OCI-LY7 (cell line): ENCODE data around the gene SENP6. TPM values are rescaled to one million over a fixed set of nuclear protein-coding genes. Genes with fewer than 3 reads are reported as not detected.
"Not testable (repeated sequence)": the region's sequence is repeated elsewhere in the genome, so short reads cannot be mapped to it uniquely, and the experiment has no call there.

Experiments
- BruUV-seq: library from RNA; stranded (reverse); fragments of 400-500 nt; replicated peaks from 2 replicates; lab custom pipeline; 2021; lab: Mats Ljungman, UMichigan
- CTCF ChIA-PET: fragments of 300-600 bp; sonication (Branson Sonifier 250); formaldehyde crosslinking; loops from one replicate; lab custom pipeline; 2022; ENCODE audit warnings: antibody characterized with exemption; ENCODE audit not compliant: unreplicated experiment; lab: Charles Lee
- POLR2A ChIA-PET: fragments of 300-600 bp; sonication (Branson Sonifier 250); formaldehyde crosslinking; loops from one replicate; lab custom pipeline; 2022; ENCODE audit warnings: antibody characterized with exemption; lab: Charles Lee
- DNase-seq: peaks from one replicate; pipeline ENCODE4 v3.0.0-alpha.2; 2015; ENCODE audit warnings: low spot score
- H2AFZ ChIP-seq: fragments of 200-600 bp; sonication (generic), shearing (Covaris generic); 2 replicates; pipeline ENCODE4 v1.6.1; 2014; ENCODE audit warnings: mild to moderate bottlenecking, antibody characterized with exemption, low read length, moderate library complexity
- H3K27ac ChIP-seq: fragments of 200-600 bp; sonication (generic); 2 replicates; pipeline ENCODE4 v1.5.1; 2014; ENCODE audit warnings: mixed run types, low read depth, mild to moderate bottlenecking, moderate library complexity, low read length, inconsistent platforms; ENCODE audit not compliant: poor library complexity, severe bottlenecking
- H3K36me3 ChIP-seq: fragments of 200-600 bp; sonication (generic); 2 replicates; pipeline ENCODE4 v1.6.1; 2014; ENCODE audit warnings: mild to moderate bottlenecking, antibody characterized with exemption, low read length, moderate library complexity, mixed read lengths; ENCODE audit not compliant: insufficient read depth
- H3K4me1 ChIP-seq: fragments of 200-600 bp; sonication (generic); 2 replicates; pipeline ENCODE4 v1.5.1; 2014; ENCODE audit warnings: mild to moderate bottlenecking, low read length; ENCODE audit not compliant: insufficient read depth, poor library complexity, severe bottlenecking
- H3K4me2 ChIP-seq: fragments of 200-600 bp; sonication (generic); 2 replicates; pipeline ENCODE4 v1.6.1; 2014; ENCODE audit warnings: mild to moderate bottlenecking, low read length
- H3K4me3 ChIP-seq: fragments of 200-600 bp; sonication (generic); 2 replicates; pipeline ENCODE4 v1.5.1; 2014; ENCODE audit warnings: mild to moderate bottlenecking, low read depth, low read length; ENCODE audit not compliant: poor library complexity, severe bottlenecking
- H3K79me2 ChIP-seq: fragments of 200-600 bp; sonication (generic); 2 replicates; pipeline ENCODE4 v1.6.1; 2016; ENCODE audit warnings: low read depth, mild to moderate bottlenecking, low read length, moderate library complexity, mixed read lengths; ENCODE audit not compliant: insufficient read depth
- H3K9me2 ChIP-seq: fragments of 200-600 bp; sonication (generic); 2 replicates; pipeline ENCODE4 v1.6.1; 2016; ENCODE audit warnings: mild to moderate bottlenecking, low read length, mixed read lengths; ENCODE audit not compliant: insufficient read depth
- H3K9me3 ChIP-seq: fragments of 200-600 bp; sonication (generic); 2 replicates; pipeline ENCODE4 v1.6.1; 2014; ENCODE audit warnings: mild to moderate bottlenecking, mixed run types, low read length, mixed read lengths
- H4K20me1 ChIP-seq: fragments of 200-600 bp; sonication (generic); 2 replicates; pipeline ENCODE4 v1.6.1; 2014; ENCODE audit warnings: mild to moderate bottlenecking, antibody characterized with exemption, low read length, moderate library complexity, mixed read lengths; ENCODE audit not compliant: insufficient read depth
- EZH2phosphoT487 ChIP-seq: fragments of 200-600 bp; sonication (generic); IDR thresholded peaks from 2 replicates; pipeline ENCODE4 v1.6.1; 2018; ENCODE audit warnings: low read depth, borderline replicate concordance, mild to moderate bottlenecking, mixed run types, antibody characterized with exemption, low read length, moderate library complexity, mixed read lengths
- intact Hi-C: fragments of 100-400 bp; cut with micrococcal nuclease; formaldehyde crosslinking; loops from one replicate; pipeline ENCODE4 v1.10.0; 2022; ENCODE audit not compliant: unreplicated experiment
- total RNA-seq, 2 experiments: library from RNA; depleted of rRNA in 1 of 2; stranded (reverse); fragments of >200 nt in 1 of 2; shearing (Covaris generic) in 1 of 2; gene quantifications; 2 replicates each; pipeline ENCODE4 v1.2.3, GENCODE V29; 2014 to 2022
- TF ChIP-seq, protein P1 (sequence below): fragments of 200-600 bp; sonication (generic); conservative IDR thresholded peaks from 2 replicates; pipeline ENCODE4 v1.5.1; 2014; ENCODE audit warnings: mild to moderate bottlenecking, antibody characterized with exemption, low read length, moderate library complexity, mixed read lengths

Gene SENP6
- total RNA-seq, 2 experiments from 2014 or later = 61.1 to 85.4 TPM

DNA sequence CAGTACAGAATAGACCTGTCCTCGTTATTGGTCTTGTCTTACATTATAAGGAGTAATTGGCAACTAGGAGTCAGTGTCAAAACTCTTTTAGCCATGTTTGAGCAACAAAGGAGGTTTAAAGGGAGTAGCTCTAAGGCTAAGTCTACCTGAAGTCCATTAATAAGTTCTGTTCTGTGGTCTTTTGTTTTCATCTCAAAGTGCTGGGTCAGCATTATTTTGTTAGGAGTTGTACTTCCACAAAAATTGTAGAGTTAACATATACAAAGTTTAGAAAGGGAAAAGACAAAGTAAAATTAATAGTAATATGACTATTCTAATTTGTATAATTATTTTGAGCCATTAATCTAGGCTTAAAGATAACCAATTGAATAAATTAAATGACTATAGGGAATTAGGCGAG is 12.7 kb upstream of the SENP6 start:
- Histone ChIP-seq H3K4me3 (no peak overlapping the region), H2AFZ (no peak overlapping the region), H3K9me3 (no peaks in the 10 kb centered on the region), H3K9me2 (no peaks in the 10 kb centered on the region), H3K4me2 (no peak overlapping the region), H3K4me1 (no peaks in the 10 kb centered on the region), H3K79me2 (no peaks in the 10 kb centered on the region), H4K20me1 (no peaks in the 10 kb centered on the region), H3K36me3 (no peaks in the 10 kb centered on the region), H3K27ac (no peak overlapping the region)
- intact Hi-C loops = no loop called here
- TF ChIP-seq, protein P1, sequence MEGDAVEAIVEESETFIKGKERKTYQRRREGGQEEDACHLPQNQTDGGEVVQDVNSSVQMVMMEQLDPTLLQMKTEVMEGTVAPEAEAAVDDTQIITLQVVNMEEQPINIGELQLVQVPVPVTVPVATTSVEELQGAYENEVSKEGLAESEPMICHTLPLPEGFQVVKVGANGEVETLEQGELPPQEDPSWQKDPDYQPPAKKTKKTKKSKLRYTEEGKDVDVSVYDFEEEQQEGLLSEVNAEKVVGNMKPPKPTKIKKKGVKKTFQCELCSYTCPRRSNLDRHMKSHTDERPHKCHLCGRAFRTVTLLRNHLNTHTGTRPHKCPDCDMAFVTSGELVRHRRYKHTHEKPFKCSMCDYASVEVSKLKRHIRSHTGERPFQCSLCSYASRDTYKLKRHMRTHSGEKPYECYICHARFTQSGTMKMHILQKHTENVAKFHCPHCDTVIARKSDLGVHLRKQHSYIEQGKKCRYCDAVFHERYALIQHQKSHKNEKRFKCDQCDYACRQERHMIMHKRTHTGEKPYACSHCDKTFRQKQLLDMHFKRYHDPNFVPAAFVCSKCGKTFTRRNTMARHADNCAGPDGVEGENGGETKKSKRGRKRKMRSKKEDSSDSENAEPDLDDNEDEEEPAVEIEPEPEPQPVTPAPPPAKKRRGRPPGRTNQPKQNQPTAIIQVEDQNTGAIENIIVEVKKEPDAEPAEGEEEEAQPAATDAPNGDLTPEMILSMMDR = no peak
- no peak for TF ChIP-seq EZH2phosphoT487
- DNase-seq = no peak
- BruUV-seq = no TSS peak
- ChIA-PET CTCF (no interaction called here), POLR2A (no interaction called here)

DNA sequence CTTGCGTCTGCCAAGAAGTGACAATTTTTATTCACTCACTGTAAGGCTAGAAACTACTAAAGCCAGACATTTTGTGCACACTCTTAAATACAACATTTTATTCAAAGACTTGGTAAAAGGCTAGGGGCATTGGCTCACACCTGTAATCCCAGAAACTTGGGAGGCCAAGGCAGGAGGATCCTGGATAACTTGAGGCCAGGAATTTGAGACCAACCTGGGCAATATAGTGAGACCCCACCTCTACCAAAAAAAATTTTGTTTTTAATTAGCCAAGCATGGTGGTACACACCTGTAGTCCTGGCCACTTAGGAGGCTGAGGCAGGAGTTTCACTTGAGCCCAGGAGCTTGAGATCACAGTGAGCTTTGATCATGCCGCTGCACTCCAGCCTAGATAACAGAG is 11.3 kb upstream of the SENP6 start:
- H3K4me3 ChIP-seq = no peak overlapping the region
- H3K9me3 ChIP-seq = no peaks in the 10 kb centered on the region
- no peak overlapping the region for H2AFZ ChIP-seq
- H3K4me1 ChIP-seq = no peaks in the 10 kb centered on the region
- no peak for TF ChIP-seq EZH2phosphoT487
- TF ChIP-seq, protein P1 = no peak
- no TSS peak for BruUV-seq
- intact Hi-C loops = no loop called here
- no peak for DNase-seq
- no peak overlapping the region for H3K4me2 ChIP-seq
- H3K79me2 ChIP-seq = no peaks in the 10 kb centered on the region
- no peak overlapping the region for H3K27ac ChIP-seq
- no peaks in the 10 kb centered on the region for H4K20me1 ChIP-seq
- ChIA-PET POLR2A (no interaction called here), CTCF (no interaction called here)
- no peaks in the 10 kb centered on the region for H3K9me2 ChIP-seq
- no peaks in the 10 kb centered on the region for H3K36me3 ChIP-seq

DNA sequence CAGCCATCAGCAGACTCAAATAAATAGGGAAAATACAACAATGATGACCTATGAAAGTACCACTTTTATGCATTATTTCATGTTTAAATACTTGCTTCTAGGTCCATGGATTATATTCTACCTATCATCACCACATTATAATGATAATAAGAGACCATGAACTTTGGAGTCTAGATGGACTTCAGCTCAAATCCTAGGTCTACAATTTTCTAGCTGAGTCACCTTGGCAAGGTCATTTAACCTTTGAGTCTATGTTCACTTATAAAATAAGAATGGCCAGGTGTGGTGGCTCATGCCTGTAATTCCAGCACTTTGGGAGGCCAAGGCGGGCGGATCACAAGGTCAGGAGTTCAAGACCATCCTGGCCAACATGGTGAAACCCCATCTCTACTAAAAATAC is 5.3 kb upstream of the SENP6 start:
- ChIA-PET POLR2A (interaction anchor here (0.6 kb wide), 1 partner anchor 24 kb away, joined by 3 read pairs; no protein-coding TSS in a partner anchor), CTCF (interaction anchor here (0.6 kb wide), 1 partner anchor 87 kb away, joined by 3 read pairs; no protein-coding TSS in a partner anchor)
- H3K4me3 ChIP-seq, H3K4me2 ChIP-seq, intact Hi-C loops, H3K27ac ChIP-seq, H3K36me3 ChIP-seq, H4K20me1 ChIP-seq, H2AFZ ChIP-seq, H3K9me3 ChIP-seq, H3K79me2 ChIP-seq, BruUV-seq, DNase-seq, H3K9me2 ChIP-seq: not testable (repeated sequence)
- peaks cover 11% of the 10 kb centered on the region for H3K4me1 ChIP-seq
